Ovary (tissue), 3 donors: ENCODE data around the gene SCAMP2.
"Not testable (repeated sequence)": the region's sequence is repeated elsewhere in the genome, so short reads cannot be mapped to it uniquely, and the experiment has no call there.

Source experiments
- EP300 ChIP-seq: sonication (generic); formaldehyde crosslinking; IDR thresholded peaks from one replicate; pipeline ENCODE4 v1.6.1; 2017; ENCODE audit warnings: antibody characterized with exemption
- POLR2A ChIP-seq: fragments of 450-650 bp; IDR thresholded peaks from one replicate; pipeline ENCODE4 v1.6.1; 2017; ENCODE audit warnings: antibody characterized with exemption, mild to moderate bottlenecking, moderate library complexity
- TF ChIP-seq, protein P1 (sequence below), 3 donors: fragments of 450-650 bp in 2 of 3; fragments of 200-600 bp in 1 of 3; IDR thresholded peaks; one replicate each; pipeline versions ENCODE4 v1.5.1 to v1.8.0; 2016 to 2022; ENCODE audit warnings: antibody characterized with exemption in 3 of 3, mild to moderate bottlenecking in 1 of 3
- donor health status: DM: no; HTN: no; CAD: no.

GRCh38 chr15:74894383-74894782 is 21.2 kb upstream of the SCAMP2 start:
- TF ChIP-seq, protein P1, sequence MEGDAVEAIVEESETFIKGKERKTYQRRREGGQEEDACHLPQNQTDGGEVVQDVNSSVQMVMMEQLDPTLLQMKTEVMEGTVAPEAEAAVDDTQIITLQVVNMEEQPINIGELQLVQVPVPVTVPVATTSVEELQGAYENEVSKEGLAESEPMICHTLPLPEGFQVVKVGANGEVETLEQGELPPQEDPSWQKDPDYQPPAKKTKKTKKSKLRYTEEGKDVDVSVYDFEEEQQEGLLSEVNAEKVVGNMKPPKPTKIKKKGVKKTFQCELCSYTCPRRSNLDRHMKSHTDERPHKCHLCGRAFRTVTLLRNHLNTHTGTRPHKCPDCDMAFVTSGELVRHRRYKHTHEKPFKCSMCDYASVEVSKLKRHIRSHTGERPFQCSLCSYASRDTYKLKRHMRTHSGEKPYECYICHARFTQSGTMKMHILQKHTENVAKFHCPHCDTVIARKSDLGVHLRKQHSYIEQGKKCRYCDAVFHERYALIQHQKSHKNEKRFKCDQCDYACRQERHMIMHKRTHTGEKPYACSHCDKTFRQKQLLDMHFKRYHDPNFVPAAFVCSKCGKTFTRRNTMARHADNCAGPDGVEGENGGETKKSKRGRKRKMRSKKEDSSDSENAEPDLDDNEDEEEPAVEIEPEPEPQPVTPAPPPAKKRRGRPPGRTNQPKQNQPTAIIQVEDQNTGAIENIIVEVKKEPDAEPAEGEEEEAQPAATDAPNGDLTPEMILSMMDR (IDR thresholded peaks at IDR 0.05) = not testable (repeated sequence)
- TF ChIP-seq POLR2A, EP300: not testable (repeated sequence)
